ENCODE data around the gene CBLC.
A peak's percentile ranks its signal among the peaks of the same experiment; 100 is the strongest.

DNA sequence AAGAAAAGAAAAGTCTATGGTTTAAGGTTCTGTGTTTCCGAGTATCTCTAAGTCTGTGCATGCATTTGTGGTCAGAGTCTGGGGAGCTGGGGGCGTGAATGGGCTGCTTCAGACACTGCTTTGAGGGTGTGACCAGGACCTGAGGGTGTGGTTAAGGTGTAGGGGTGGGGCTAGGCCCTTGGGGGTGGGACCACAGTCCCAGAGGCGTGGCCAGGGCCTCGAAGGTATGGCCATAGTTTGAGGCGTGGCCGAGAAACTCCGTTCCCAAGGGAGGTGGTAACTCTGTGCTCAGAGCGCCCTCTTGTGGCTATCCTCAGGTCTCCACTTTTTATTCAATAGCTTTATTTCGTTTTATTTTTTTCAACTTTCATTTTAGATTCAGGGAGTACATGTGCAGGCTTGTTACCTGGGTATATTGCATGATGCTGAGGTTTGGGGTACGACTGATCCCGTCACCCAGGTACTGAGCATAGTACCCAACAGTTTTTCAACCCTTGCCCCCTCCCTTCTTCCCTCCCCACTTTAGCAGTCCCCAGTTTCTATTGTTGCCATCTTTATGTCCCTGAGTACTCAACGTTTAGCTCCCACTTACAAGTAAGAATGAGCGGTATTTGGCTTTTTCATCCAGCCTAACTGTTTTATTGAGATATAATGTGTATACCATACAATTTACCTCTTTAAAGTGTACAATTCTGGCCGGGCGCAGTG is 7.0 kb upstream of the CBLC start:
- TF ChIP-seq, protein P1, sequence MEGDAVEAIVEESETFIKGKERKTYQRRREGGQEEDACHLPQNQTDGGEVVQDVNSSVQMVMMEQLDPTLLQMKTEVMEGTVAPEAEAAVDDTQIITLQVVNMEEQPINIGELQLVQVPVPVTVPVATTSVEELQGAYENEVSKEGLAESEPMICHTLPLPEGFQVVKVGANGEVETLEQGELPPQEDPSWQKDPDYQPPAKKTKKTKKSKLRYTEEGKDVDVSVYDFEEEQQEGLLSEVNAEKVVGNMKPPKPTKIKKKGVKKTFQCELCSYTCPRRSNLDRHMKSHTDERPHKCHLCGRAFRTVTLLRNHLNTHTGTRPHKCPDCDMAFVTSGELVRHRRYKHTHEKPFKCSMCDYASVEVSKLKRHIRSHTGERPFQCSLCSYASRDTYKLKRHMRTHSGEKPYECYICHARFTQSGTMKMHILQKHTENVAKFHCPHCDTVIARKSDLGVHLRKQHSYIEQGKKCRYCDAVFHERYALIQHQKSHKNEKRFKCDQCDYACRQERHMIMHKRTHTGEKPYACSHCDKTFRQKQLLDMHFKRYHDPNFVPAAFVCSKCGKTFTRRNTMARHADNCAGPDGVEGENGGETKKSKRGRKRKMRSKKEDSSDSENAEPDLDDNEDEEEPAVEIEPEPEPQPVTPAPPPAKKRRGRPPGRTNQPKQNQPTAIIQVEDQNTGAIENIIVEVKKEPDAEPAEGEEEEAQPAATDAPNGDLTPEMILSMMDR (IDR thresholded peaks at IDR 0.05; ENCODE audit: insufficient read depth, low read length, poor library complexity, severe bottlenecking): peak; percentile 57
- no peak for TF ChIP-seq EZH2phosphoT487 (conservative IDR thresholded peaks at IDR 0.05; ENCODE audit: low read length)

Data from SU-DHL-6 (cell line).